Fibroblast of lung (primary cell): Measurements from ENCODE around the gene C2CD4A. TPM values are rescaled to one million over a fixed set of nuclear protein-coding genes. Genes with fewer than 3 reads are reported as not detected.

Experiments
- DNase-seq, 2 donors: peaks; one replicate each; pipeline versions ENCODE4 v3.0.0 to v3.0.0-alpha.2; 2010; ENCODE audit warnings: low read depth in 2 of 2
- H2AFZ ChIP-seq: 2 replicates; pipeline ENCODE4 v1.5.1; 2012; ENCODE audit warnings: low read length, control low read depth, inconsistent platforms
- H3K27ac ChIP-seq: 2 replicates; pipeline ENCODE4 v1.5.1; 2011; ENCODE audit warnings: low read length, control low read depth; ENCODE audit not compliant: insufficient read depth
- H3K27me3 ChIP-seq: 2 replicates; pipeline ENCODE4 v1.5.1; 2011; ENCODE audit warnings: mild to moderate bottlenecking, low read length; ENCODE audit not compliant: control insufficient read depth, insufficient read depth
- H3K36me3 ChIP-seq: 2 replicates; pipeline ENCODE4 v1.5.1; 2011; ENCODE audit warnings: low read length; ENCODE audit not compliant: control insufficient read depth, insufficient read depth
- H3K4me1 ChIP-seq: 2 replicates; pipeline ENCODE4 v1.5.1; 2011; ENCODE audit warnings: low read length; ENCODE audit not compliant: control insufficient read depth, insufficient read depth; ENCODE audit errors: extremely low read depth
- H3K4me2 ChIP-seq: 2 replicates; pipeline ENCODE4 v1.5.1; 2011; ENCODE audit warnings: low read length, control low read depth; ENCODE audit not compliant: insufficient read depth; ENCODE audit errors: extremely low read depth
- H3K4me3 ChIP-seq, 4 experiments: fragments of 200-600 bp in 1 of 4; sonication (generic) in 1 of 4; replicated peaks in 1 of 4; 2 replicates each; pipeline ENCODE4 v1.5.1; 2011 to 2016; ENCODE audit warnings: low read length in 4 of 4, low read depth in 3 of 4, mild to moderate bottlenecking in 3 of 4, control low read depth in 2 of 4, inconsistent platforms in 1 of 4, mixed read lengths in 1 of 4; ENCODE audit not compliant: insufficient read depth in 1 of 4; ENCODE audit errors: control extremely low read depth in 1 of 4
- H3K79me2 ChIP-seq: 2 replicates; pipeline ENCODE4 v1.5.1; 2012; ENCODE audit warnings: mild to moderate bottlenecking, low read length, inconsistent platforms; ENCODE audit not compliant: control insufficient read depth, insufficient read depth
- H3K9ac ChIP-seq: 2 replicates; pipeline ENCODE4 v1.5.1; 2011; ENCODE audit warnings: mild to moderate bottlenecking, low read length, control low read depth; ENCODE audit not compliant: insufficient read depth
- H3K9me3 ChIP-seq: 2 replicates; pipeline ENCODE4 v1.5.1; 2012; ENCODE audit warnings: low read depth, low read length; ENCODE audit not compliant: control insufficient read depth, insufficient read depth
- H4K20me1 ChIP-seq: 2 replicates; pipeline ENCODE4 v1.5.1; 2011; ENCODE audit warnings: low read length; ENCODE audit not compliant: control insufficient read depth, insufficient read depth; ENCODE audit errors: extremely low read depth
- EZH2 ChIP-seq: IDR thresholded peaks from 2 replicates; pipeline ENCODE4 v1.5.1; 2012; ENCODE audit warnings: low read length, control low read depth, mild to moderate bottlenecking; ENCODE audit errors: missing control alignments
- polyA plus RNA-seq, 2 donors: library from polyadenylated mRNA; depleted of rRNA in 1 of 2; stranded (reverse) in 1 of 2; unstranded in 1 of 2; fragments of >200 nt; gene quantifications; 2 replicates each; pipeline ENCODE4 v1.2.1, GENCODE V29; 2011 to 2012; ENCODE audit warnings: missing spikeins in 1 of 2
- total RNA-seq: library from RNA; depleted of rRNA; stranded (reverse); fragments of >200 nt; gene quantifications from 2 replicates; pipeline ENCODE4 v1.2.1, GENCODE V29; 2014
- TF ChIP-seq, protein P1 (sequence below), 2 donors: IDR thresholded peaks in 1 of 2; conservative IDR thresholded peaks in 1 of 2; 1 replicate in 1 of 2; 2 replicates in 1 of 2; pipeline ENCODE4 v1.5.1; 2011 to 2012; ENCODE audit warnings: low read length in 2 of 2, control low read depth in 1 of 2, inconsistent platforms in 1 of 2, low read depth in 1 of 2, mild to moderate bottlenecking in 1 of 2

C2CD4A gene
- total and polyA plus RNA-seq, 2 donors (not counting 1 experiment from before 2014, with no cell fraction given), result not detected

DNA sequence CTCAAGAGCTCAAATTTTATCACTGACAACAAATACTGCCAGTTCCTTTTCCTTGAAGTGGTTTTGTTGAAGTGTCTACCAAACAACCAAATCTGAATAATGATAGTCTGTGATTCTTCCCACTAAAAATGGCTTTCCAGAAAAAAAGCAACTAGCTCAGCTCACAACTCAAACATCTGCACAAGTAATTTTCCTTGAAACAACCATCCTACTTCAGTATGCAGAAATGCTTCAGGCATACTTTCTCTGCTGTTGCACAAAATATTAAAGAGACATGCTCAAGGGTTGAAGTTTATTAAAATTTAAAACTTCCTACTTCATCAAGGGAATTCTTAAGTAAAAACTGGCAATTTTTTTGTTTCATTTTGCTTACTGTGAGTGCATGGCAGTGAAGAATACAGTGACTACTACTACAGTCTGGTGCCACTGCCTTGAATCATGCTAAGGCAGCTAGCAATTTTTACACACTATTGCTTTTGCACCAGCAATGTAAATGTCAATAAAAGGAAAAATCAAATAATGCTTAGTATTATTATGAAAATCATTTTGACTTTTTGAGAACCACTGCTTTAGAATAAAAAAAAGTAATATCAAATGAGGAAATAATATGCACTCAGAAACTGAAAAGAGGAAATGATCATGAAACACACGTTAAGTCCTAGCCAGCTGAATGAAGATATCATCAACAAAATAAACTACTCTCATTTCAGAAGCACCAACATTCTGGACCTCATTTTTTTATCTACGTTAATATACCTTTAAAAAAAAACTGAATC is 40.1 kb upstream of the C2CD4A start:
- H3K4me3 ChIP-seq, result no peak overlapping the region
- H3K4me2 ChIP-seq, result no peak overlapping the region
- H3K79me2 ChIP-seq, result no peaks in the 10 kb centered on the region
- H4K20me1 ChIP-seq, result no peaks in the 10 kb centered on the region
- no peak for DNase-seq
- H2AFZ ChIP-seq, result no peak overlapping the region
- H3K36me3 ChIP-seq, result no peaks in the 10 kb centered on the region
- no peaks in the 10 kb centered on the region for H3K4me1 ChIP-seq
- no peak overlapping the region for H3K27ac ChIP-seq
- TF ChIP-seq, protein P1, sequence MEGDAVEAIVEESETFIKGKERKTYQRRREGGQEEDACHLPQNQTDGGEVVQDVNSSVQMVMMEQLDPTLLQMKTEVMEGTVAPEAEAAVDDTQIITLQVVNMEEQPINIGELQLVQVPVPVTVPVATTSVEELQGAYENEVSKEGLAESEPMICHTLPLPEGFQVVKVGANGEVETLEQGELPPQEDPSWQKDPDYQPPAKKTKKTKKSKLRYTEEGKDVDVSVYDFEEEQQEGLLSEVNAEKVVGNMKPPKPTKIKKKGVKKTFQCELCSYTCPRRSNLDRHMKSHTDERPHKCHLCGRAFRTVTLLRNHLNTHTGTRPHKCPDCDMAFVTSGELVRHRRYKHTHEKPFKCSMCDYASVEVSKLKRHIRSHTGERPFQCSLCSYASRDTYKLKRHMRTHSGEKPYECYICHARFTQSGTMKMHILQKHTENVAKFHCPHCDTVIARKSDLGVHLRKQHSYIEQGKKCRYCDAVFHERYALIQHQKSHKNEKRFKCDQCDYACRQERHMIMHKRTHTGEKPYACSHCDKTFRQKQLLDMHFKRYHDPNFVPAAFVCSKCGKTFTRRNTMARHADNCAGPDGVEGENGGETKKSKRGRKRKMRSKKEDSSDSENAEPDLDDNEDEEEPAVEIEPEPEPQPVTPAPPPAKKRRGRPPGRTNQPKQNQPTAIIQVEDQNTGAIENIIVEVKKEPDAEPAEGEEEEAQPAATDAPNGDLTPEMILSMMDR (conservative IDR thresholded peaks at IDR 0.05 in 1 of 2, IDR thresholded peaks at IDR 0.05 in 1 of 2; ENCODE audit: low read depth in 1 of 2, low read length in 2 of 2), result no peak
- TF ChIP-seq EZH2, result no peak
- H3K9me3 ChIP-seq, result no peaks in the 10 kb centered on the region
- no peaks in the 10 kb centered on the region for H3K27me3 ChIP-seq
- no peak overlapping the region for H3K9ac ChIP-seq

- Histone ChIP-seq H3K4me1 (no peaks in the 10 kb centered on the region), H4K20me1 (no peaks in the 10 kb centered on the region), H3K4me2 (no peak overlapping the region), H3K9me3 (no peaks in the 10 kb centered on the region), H3K27ac (no peak overlapping the region), H3K4me3 (no peak overlapping the region), H3K27me3 (no peaks in the 10 kb centered on the region), H3K36me3 (no peaks in the 10 kb centered on the region), H2AFZ (no peak overlapping the region), H3K9ac (no peak overlapping the region), H3K79me2 (no peaks in the 10 kb centered on the region)
- no peak for DNase-seq
- TF ChIP-seq, protein P1 (conservative IDR thresholded peaks at IDR 0.05 in 1 of 2, IDR thresholded peaks at IDR 0.05 in 1 of 2; ENCODE audit: low read depth in 1 of 2, low read length in 2 of 2), result no peak
- no peak for TF ChIP-seq EZH2
These were observed 39.6 kb upstream of the C2CD4A start for GRCh38 chr15:62027263-62027565.

DNA sequence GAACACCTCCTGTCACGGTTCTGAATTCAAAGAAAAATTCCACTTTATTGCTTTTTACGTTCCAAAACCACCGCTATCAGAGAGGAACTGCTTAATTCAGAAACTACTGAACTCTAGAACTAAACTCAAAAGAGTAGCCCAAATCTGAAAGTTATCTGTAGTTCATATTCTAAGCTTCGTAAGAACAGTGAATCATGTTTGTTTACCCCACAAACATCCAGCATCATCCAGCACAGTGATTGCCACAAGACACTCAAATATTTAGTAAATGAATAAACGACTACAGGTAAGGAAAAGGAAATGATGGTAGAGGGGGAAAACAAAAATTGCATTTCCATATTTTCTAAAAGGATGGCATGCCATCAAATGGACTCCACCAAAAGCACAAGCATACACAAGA is 38.9 kb upstream of the C2CD4A start:
- DNase-seq, result no peak
- no peaks in the 10 kb centered on the region for H3K27me3 ChIP-seq

More for the DNA sequence above, 38.9 kb upstream of the C2CD4A start:
- H4K20me1 ChIP-seq, result no peaks in the 10 kb centered on the region
- H3K27ac ChIP-seq, result no peak overlapping the region
- no peaks in the 10 kb centered on the region for H3K79me2 ChIP-seq
- no peaks in the 10 kb centered on the region for H3K9me3 ChIP-seq
- H3K36me3 ChIP-seq, result no peaks in the 10 kb centered on the region
- no peak for TF ChIP-seq EZH2
- TF ChIP-seq, protein P1 (conservative IDR thresholded peaks at IDR 0.05 in 1 of 2, IDR thresholded peaks at IDR 0.05 in 1 of 2; ENCODE audit: low read depth in 1 of 2, low read length in 2 of 2), result no peak
- H3K9ac ChIP-seq, result no peak overlapping the region
- H3K4me1 ChIP-seq, result no peaks in the 10 kb centered on the region
- H2AFZ ChIP-seq, result no peak overlapping the region
- no peak overlapping the region for H3K4me3 ChIP-seq
- H3K4me2 ChIP-seq, result no peak overlapping the region
